Neural progenitor cell (in vitro differentiated cells): ENCODE measurements around the gene CCDC73. TPM values are rescaled to one million over a fixed set of nuclear protein-coding genes. Genes with fewer than 3 reads are reported as not detected.
"Not testable (repeated sequence)": the region's sequence is repeated elsewhere in the genome, so short reads cannot be mapped to it uniquely, and the experiment has no call there.

Experiments used
- DNase-seq: peaks from one replicate; pipeline ENCODE4 v3.0.0-alpha.2; 2016; ENCODE audit warnings: low spot score
- H2AFZ ChIP-seq: fragments of 200-600 bp; sonication (generic); replicated peaks from 2 replicates; pipeline ENCODE4 v1.6.1; 2016; ENCODE audit warnings: antibody characterized with exemption
- H3F3A ChIP-seq: fragments of 200-600 bp; sonication (generic); 2 replicates; pipeline ENCODE4 v1.6.1; 2016; ENCODE audit warnings: antibody characterized with exemption, low read depth
- H3K27ac ChIP-seq: fragments of 200-600 bp; sonication (generic); 2 replicates; pipeline ENCODE4 v1.5.1; 2016; ENCODE audit warnings: mild to moderate bottlenecking
- H3K27me3 ChIP-seq: fragments of 200-600 bp; sonication (generic); 2 replicates; pipeline ENCODE4 v1.6.1; 2016; ENCODE audit warnings: mild to moderate bottlenecking, moderate library complexity
- H3K36me3 ChIP-seq: fragments of 200-600 bp; sonication (generic); 2 replicates; pipeline ENCODE4 v1.5.1; 2016
- H3K4me1 ChIP-seq: fragments of 200-600 bp; sonication (generic); 2 replicates; pipeline ENCODE4 v1.6.1; 2016; ENCODE audit warnings: mixed run types
- H3K4me2 ChIP-seq: fragments of 200-600 bp; sonication (generic); 2 replicates; pipeline ENCODE4 v1.6.1; 2016
- H3K4me3 ChIP-seq: fragments of 200-600 bp; sonication (generic); 2 replicates; pipeline ENCODE4 v1.5.1; 2016
- H3K79me2 ChIP-seq: fragments of 200-600 bp; sonication (generic); 2 replicates; pipeline ENCODE4 v1.6.1; 2016; ENCODE audit warnings: low read depth
- H3K9ac ChIP-seq: fragments of 200-600 bp; sonication (generic); 2 replicates; pipeline ENCODE4 v1.6.1; 2016
- H3K9me3 ChIP-seq: fragments of 200-600 bp; sonication (generic); 2 replicates; pipeline ENCODE4 v1.5.1; 2016; ENCODE audit warnings: low read depth
- H4K20me1 ChIP-seq: fragments of 200-600 bp; sonication (generic); 2 replicates; pipeline ENCODE4 v1.6.1; 2016; ENCODE audit warnings: low read depth
- H3K27ac Mint-ChIP-seq: 3 replicates; pipeline ENCODE4 v1.8.0; 2021; ENCODE audit warnings: mixed read lengths
- H3K27me3 Mint-ChIP-seq: 2 replicates; pipeline ENCODE4 v1.8.0; 2022; ENCODE audit warnings: low read depth, mild to moderate bottlenecking, inconsistent platforms, moderate library complexity, mixed read lengths; ENCODE audit not compliant: insufficient read depth
- H3K36me3 Mint-ChIP-seq: 3 replicates; pipeline ENCODE4 v1.8.0; 2021; ENCODE audit warnings: mixed read lengths
- H3K4me1 Mint-ChIP-seq: 3 replicates; pipeline ENCODE4 v1.8.0; 2021; ENCODE audit warnings: mixed read lengths
- H3K4me3 Mint-ChIP-seq: 3 replicates; pipeline ENCODE4 v1.8.0; 2021; ENCODE audit warnings: mild to moderate bottlenecking, moderate library complexity, mixed read lengths
- H3K9me3 Mint-ChIP-seq: 3 replicates; pipeline ENCODE4 v1.8.0; 2020; ENCODE audit warnings: mixed read lengths
- CTCF ChIP-seq: fragments of 200-600 bp; sonication (generic); IDR thresholded peaks from 2 replicates; pipeline ENCODE4 v1.5.1; 2017; ENCODE audit warnings: antibody characterized with exemption, mild to moderate bottlenecking
- EZH2 ChIP-seq: fragments of 200-600 bp; sonication (generic); IDR thresholded peaks from 2 replicates; pipeline ENCODE4 v1.6.1; 2017; ENCODE audit warnings: antibody characterized with exemption, mild to moderate bottlenecking, moderate library complexity
- EZH2phosphoT487 ChIP-seq: fragments of 200-600 bp; sonication (generic); IDR thresholded peaks from 2 replicates; pipeline ENCODE4 v1.6.1; 2017; ENCODE audit warnings: antibody characterized with exemption
- total RNA-seq: library from RNA; depleted of rRNA; stranded (reverse); fragments of >200 nt; gene quantifications from 2 replicates; pipeline ENCODE4 v1.2.3, GENCODE V29; 2015; ENCODE audit warnings: low replicate concordance

The CCDC73 gene
- total RNA-seq, 1 donor from 2014 or later, result not detected

GRCh38 chr11:32713496-32713895, 81.0 kb downstream of the CCDC73 start:
- no peaks in the 10 kb centered on the region for H3K4me1 Mint-ChIP-seq

GRCh38 chr11:32708978-32709377, 85.5 kb downstream of the CCDC73 start:
- H3K4me3 Mint-ChIP-seq, H3K36me3 Mint-ChIP-seq, H3K79me2 ChIP-seq: not testable (repeated sequence)

More at GRCh38 chr11:32713496-32713895, 81.0 kb downstream of the CCDC73 start:
- no peaks in the 10 kb centered on the region for H3K36me3 ChIP-seq
- Mint-ChIP-seq H3K27me3 (no peaks in the 10 kb centered on the region), H3K9me3 (no peaks in the 10 kb centered on the region), H3K4me3 (no peak overlapping the region), H3K27ac (no peak overlapping the region), H3K36me3 (no peaks in the 10 kb centered on the region)
- no peaks in the 10 kb centered on the region for H3F3A ChIP-seq
- H3K27ac ChIP-seq, result no peak overlapping the region
- no peak overlapping the region for H3K9ac ChIP-seq
- no peaks in the 10 kb centered on the region for H3K4me1 ChIP-seq
- no peaks in the 10 kb centered on the region for H3K9me3 ChIP-seq
- H3K27me3 ChIP-seq, result no peaks in the 10 kb centered on the region
- TF ChIP-seq EZH2 (no peak), CTCF (peak; percentile 57), EZH2phosphoT487 (no peak)
- H3K4me2 ChIP-seq, result no peak overlapping the region
- no peaks in the 10 kb centered on the region for H3K79me2 ChIP-seq
- no peaks in the 10 kb centered on the region for H4K20me1 ChIP-seq
- peak; percentile 13 for DNase-seq
- no peak overlapping the region for H3K4me3 ChIP-seq
- no peak overlapping the region for H2AFZ ChIP-seq

GRCh38 chr11:32706985-32707741, 87.3 kb downstream of the CCDC73 start:
- Histone ChIP-seq H2AFZ (no peak overlapping the region), H3F3A (no peaks in the 10 kb centered on the region), H3K4me1 (no peaks in the 10 kb centered on the region), H3K4me3 (no peak overlapping the region), H3K4me2 (no peak overlapping the region), H4K20me1 (no peaks in the 10 kb centered on the region), H3K9ac (no peak overlapping the region), H3K79me2 (no peaks in the 10 kb centered on the region), H3K27ac (no peak overlapping the region), H3K9me3 (no peaks in the 10 kb centered on the region), H3K36me3 (no peaks in the 10 kb centered on the region), H3K27me3 (no peaks in the 10 kb centered on the region)
- no peak for DNase-seq
- H3K9me3 Mint-ChIP-seq, result peaks cover 3% of the 10 kb centered on the region
- H3K36me3 Mint-ChIP-seq, result no peaks in the 10 kb centered on the region
- H3K27me3 Mint-ChIP-seq, result no peaks in the 10 kb centered on the region
- H3K27ac Mint-ChIP-seq, result no peak overlapping the region
- TF ChIP-seq EZH2phosphoT487 (no peak), EZH2 (no peak), CTCF (no peak)
- no peak overlapping the region for H3K4me3 Mint-ChIP-seq
- no peaks in the 10 kb centered on the region for H3K4me1 Mint-ChIP-seq

More at GRCh38 chr11:32708978-32709377, 85.5 kb downstream of the CCDC73 start:
- not testable (repeated sequence) for H3K4me3 ChIP-seq, H3K4me1 Mint-ChIP-seq, H4K20me1 ChIP-seq, H3K27ac ChIP-seq, H3F3A ChIP-seq, H3K27me3 Mint-ChIP-seq, H2AFZ ChIP-seq, H3K27ac Mint-ChIP-seq, H3K9ac ChIP-seq, H3K4me1 ChIP-seq, H3K27me3 ChIP-seq, H3K4me2 ChIP-seq, H3K9me3 ChIP-seq, H3K36me3 ChIP-seq, DNase-seq, H3K9me3 Mint-ChIP-seq

- H3K4me2 ChIP-seq, result no peak overlapping the region
- no peak overlapping the region for H3K27ac ChIP-seq
- DNase-seq, result peak; percentile 4
- no peak for TF ChIP-seq EZH2phosphoT487
- TF ChIP-seq CTCF, result no peak
- no peak for TF ChIP-seq EZH2
- H3K27me3 Mint-ChIP-seq, result no peaks in the 10 kb centered on the region
- H3K36me3 Mint-ChIP-seq, result no peaks in the 10 kb centered on the region
- no peak overlapping the region for H3K4me3 ChIP-seq
- no peak overlapping the region for H3K4me3 Mint-ChIP-seq
- H3K27ac Mint-ChIP-seq, result no peak overlapping the region
- H3K36me3 ChIP-seq, result no peaks in the 10 kb centered on the region
- no peaks in the 10 kb centered on the region for H3F3A ChIP-seq
- no peaks in the 10 kb centered on the region for H4K20me1 ChIP-seq
- no peak overlapping the region for H3K9ac ChIP-seq
- H3K79me2 ChIP-seq, result no peaks in the 10 kb centered on the region
- no peaks in the 10 kb centered on the region for H3K27me3 ChIP-seq
- no peaks in the 10 kb centered on the region for H3K9me3 ChIP-seq
- H3K4me1 Mint-ChIP-seq, result no peaks in the 10 kb centered on the region
- H2AFZ ChIP-seq, result peak overlapping the region; percentile 32
- H3K9me3 Mint-ChIP-seq, result peaks cover 3% of the 10 kb centered on the region
- H3K4me1 ChIP-seq, result no peaks in the 10 kb centered on the region
Measured at GRCh38 chr11:32705309-32706033, 89.0 kb downstream of the CCDC73 start.
